Middle frontal gyrus (tissue), 1 donor: ENCODE data around the gene OR51I2.

Experiments
- DNase-seq: peaks from one replicate; pipeline ENCODE4 v3.0.0-alpha.2; 2015; ENCODE audit warnings: low spot score; ENCODE audit errors: extremely low spot score

The OR51I2 gene, protein sequence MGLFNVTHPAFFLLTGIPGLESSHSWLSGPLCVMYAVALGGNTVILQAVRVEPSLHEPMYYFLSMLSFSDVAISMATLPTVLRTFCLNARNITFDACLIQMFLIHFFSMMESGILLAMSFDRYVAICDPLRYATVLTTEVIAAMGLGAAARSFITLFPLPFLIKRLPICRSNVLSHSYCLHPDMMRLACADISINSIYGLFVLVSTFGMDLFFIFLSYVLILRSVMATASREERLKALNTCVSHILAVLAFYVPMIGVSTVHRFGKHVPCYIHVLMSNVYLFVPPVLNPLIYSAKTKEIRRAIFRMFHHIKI

DNA sequence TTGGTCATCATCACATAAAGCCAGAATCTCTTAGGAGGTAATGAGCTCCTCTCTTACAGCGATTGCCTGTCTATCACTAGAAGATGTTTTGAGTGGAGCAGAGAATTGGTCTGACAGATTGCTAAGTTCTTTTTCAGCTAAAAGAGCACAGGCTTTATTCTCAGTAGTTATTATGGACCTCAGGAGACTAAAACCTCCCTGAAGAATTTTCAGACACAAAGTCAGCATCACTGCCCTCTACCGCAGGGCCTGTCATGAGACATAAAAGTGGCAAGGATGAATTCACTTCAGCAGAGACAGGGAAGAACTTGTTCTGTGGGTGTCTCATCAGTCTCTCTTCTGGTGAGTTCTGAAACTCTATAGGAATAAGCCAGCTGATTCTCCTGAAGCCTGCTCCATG is at the start of gene OR51I2:
Gene OR51I2, plus strand, starts transcription at position 301 of the 400 bp plus-strand sequence. CDS start 4,166 bp downstream, outside the sequence.
- no peak for DNase-seq

DNA sequence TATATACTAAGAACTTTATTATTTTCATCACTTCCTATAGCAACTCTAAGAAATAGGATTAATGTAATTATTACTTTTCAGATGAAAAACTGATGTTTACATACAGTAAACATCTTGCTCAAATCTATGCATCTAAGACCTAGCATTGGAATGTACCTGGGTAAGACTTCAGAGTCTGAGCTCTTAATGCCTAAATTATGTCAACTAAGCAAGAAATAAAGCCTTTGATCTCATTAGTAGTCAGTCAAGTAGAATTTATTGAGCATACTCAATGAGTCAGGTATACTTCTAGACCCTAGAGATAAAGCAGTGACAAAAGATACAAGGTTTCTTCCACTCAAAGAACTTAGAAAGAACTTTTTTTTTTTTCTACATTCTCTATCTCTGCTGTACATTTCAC is 44.0 kb upstream of the OR51I2 start:
- no peak for DNase-seq

DNA sequence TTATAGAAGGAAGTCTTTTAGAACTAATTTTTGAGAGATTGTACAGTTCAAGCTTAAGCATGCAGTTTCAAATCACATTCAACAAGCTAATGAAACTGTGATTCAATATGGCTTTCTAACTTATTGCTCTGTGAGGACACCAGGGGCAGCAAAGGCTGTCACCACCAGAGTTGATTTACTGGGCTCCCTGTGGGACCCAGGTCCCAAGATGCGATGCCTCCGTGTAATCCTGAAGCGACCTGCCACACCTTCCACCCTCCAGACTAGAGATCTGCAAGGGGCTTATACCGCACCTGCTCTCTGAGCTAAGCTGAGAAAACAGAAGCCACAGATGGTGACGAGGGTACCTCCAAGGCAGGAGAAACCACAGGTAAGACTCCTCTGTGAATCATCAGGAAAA is 28.1 kb upstream of the OR51I2 start:
- DNase-seq = no peak

DNA sequence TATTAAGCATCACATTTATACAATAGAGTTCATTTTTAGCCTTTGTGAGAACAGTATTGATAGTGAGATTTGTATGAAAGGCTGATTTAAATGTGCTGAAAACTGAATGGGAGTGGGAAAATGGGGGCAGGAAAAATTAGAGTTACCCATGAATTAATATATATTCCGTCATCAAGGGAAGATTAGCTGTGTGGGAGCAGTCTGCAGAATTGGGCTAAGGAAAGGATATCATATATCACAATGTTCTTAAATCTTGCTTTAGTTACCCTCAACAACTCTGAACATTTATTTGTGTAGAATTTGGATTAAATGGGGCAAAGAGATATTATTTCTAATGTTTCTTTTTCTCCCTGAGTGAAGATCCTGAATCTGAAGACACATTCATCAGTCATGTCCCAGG is 27.3 kb upstream of the OR51I2 start, which contains the start of gene OR51Q1:
Gene OR51Q1, plus strand, starts transcription at position 301 of the 400 bp plus-strand sequence. Its CDS starts 90 bp downstream, at position 391.
- no peak for DNase-seq

DNA sequence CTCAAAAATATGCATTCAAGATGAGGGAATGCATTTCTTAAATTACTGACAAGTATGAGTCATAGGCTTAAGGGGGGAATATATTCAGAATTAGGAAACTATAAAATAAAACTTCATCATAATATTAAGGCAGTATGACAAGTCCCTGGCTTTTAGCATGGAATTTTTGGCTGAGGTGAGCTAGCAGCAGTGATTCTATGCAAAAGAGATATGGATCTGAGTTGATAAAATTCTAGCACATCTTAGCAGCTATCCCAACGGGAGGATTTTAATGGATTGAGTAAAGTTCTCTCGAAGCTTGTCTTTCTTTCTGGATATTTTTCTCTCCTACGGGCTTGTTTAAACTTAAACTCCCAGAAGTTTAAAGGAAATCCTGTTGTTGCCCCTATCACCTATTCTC is 26.0 kb upstream of the OR51I2 start:
- DNase-seq = no peak

DNA sequence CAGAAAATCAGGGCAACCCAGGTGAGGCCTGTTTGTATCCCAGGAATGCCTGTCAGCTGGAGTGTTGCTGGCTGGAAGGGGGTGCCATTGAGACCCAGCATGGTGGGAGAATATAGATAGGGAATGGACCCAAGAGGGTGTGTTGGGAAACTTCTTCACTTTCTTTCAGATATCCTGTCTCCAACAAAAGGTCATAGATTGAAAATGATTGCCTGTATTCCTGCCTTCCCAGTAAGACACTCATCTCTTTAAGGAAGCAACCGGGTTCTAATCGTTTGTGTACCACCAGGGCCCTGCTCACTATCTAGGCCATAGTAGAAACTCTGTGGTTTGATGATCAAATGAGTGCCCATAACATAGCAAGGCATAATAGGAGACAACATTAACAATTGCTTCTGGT is 7.7 kb upstream of the OR51I2 start, which contains the start of gene OR51I1:
Gene OR51I1, minus strand, starts transcription at position 101 of the 400 bp plus-strand sequence. Its CDS starts 0 bp downstream, at position 101.
- DNase-seq = no peak

DNA sequence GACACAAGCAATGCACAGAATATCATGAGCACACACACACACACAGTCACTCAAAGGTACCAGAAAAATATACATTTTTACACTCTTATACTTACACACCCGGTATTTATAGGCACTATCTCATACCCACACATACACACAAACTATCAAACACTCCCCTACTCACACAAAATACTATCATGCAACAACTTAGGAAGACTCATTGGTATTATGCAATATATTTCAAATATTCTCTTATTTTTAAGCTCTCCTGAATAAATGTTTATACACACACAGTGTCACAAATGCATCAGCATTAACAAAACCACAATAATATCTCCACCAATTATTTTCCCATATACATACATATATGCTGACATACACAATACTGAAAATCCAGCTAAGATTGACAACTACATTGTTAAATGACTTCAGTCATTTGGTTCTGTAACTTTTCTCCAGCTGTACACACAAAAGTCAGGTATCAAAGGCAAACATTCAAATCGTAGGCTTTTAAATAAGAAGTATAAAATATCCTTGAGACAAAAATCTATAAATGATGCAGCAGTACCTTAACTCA is 5.2 kb upstream of the OR51I2 start:
- no peak for DNase-seq

DNA sequence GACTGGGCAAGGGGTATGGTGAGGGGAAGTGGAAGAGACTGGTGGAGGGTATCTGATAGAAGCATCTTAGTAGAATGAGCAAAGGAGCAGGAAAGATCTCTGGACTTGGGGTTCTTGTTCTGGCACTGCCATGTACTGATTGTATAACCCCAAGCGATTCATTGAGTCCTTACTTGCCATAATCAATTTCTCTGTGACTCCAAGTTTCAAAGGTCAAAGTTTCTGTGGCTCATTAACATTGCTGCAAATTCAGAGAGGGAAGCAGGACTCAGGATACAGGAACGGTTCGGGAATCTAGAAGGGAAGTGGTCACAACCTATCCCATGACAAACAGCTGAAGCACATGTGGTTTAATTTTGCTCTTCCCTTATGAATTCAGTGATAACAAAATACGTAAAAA is 309 bp downstream of the OR51I2 start:
- DNase-seq = no peak

DNA sequence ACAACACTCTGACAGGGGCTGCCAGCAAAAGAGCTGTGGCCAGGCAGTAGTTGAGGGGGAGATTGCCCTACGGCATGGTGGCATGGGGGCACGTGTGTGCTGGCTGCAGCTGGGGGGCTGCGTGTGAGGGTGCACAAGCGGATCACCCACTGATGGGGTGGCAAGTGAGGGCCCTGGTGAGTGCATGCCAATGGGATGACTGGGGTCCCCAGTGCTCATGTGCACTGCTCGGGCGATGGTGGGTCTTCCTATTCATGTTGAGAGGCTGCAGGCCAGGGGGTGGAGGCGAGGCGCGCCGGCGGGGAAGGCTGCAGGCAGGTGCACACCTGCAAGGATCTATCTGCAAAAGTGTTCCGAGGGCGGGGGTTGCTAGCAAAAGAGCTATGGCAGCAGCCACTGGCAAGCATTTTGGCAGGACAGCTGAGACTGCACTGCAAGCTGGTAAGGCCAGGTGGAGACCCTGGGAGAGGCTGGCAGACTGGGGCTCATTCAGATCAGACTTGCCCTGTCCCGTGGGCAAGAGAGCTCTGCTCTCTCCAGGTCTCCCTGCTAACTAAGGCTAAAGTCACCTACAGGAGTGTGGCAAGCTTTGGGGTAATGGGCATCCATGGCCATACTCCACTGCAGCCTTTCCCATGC is 12.0 kb downstream of the OR51I2 start:
- DNase-seq = no peak

DNA sequence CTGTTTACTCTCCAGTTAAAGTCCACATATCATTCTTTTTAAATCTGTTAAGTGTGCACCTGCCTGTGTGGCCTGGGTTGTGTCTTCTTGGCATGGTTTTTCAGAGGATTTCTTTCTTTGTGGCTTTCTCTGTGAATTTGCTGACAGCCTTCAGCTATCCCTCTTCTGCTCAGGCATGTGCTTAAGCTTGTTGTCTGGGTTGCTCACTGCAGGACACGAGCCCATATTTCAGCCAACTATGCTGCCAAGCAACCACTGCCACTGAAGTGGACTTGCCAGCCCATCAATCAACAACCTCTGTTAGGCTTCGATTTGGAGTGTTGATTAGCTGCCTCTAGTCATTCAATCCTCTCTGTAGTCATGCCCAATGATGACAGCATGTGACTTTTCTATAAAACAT is 18.4 kb downstream of the OR51I2 start:
- DNase-seq = no peak

DNA sequence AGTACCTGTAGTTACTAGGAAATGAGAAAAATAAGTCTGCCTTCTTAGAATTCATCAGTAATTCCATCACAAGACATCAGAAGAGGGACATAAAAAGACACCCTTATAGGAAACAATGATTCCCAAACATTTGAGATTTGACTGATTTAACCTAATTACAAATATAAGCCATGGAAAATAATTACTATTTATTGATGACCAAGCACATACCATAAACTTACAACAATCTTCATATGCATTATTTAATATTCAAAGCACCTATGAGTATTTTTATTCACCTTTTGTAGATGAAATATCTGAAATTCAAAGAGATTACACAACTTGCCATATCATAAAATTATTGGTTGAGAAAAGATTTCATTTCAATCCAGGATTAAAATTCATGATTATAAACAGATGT is 24.8 kb downstream of the OR51I2 start:
- no peak for DNase-seq

DNA sequence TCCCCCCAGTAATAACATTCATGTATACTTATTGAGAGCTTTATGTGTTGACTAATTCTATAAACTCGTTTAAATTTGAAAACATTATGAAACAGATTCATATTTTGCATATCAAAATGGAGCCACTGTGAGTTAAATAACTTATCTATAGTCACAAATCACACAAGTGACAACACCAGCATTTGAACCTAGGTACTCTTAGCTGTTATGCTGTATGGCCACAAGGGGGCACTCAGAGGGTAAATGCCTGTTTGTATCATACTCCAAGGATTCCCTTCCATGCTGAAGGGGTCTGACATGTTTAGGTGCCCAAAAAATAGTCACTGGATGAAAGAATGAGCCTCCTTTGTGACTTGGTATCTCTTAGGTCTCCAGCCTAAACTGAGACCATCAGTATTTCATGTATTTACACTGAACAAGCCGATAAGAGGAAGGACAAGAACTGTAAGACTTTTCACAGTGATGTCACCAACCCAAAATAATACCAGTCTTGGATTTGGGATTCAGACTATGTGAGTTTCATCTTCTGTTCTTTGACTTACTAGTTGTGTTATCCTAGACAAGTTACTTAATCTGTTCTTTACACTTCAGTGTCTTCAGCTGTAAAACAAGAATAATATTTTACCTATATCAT is 27.2 kb downstream of the OR51I2 start:
- DNase-seq = no peak

DNA sequence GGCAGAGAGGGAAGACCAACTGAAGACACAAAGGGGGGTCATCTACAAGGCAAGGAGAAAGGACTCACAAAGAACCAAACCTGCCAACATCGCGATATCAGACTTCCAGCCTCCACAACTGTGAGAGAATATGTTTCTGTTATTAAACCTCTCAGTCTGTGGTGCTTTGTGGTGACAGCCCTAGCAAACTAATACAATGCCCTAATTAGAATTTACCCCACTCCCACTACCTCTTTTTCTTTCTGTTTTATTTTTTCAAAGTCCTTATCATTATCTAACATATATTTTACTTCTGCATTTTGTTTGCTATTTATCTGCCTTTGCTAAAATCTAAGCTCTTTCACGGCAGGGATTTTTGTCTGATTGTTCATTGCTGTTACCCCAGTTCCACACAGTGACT is 36.9 kb downstream of the OR51I2 start:
- no peak for DNase-seq

DNA sequence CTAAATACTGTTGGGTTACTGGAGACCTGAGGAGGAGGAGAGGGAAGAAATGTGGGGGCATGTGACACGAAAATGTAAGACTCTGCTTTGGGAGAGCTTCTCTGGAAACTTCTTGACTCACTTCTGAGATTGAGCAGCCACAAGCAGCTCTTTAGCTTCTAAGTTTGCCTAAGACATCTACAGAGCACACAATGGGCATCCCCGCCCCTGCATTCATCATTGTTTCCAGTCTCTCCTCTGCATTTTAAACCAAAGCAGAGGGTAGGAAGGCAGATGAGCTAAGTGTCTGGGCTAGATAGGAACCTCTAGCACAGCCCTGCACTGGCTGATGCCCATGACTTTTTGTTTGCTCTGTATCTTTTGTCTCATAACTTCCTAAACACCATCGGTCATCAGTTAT is 37.3 kb downstream of the OR51I2 start:
- DNase-seq = no peak

DNA sequence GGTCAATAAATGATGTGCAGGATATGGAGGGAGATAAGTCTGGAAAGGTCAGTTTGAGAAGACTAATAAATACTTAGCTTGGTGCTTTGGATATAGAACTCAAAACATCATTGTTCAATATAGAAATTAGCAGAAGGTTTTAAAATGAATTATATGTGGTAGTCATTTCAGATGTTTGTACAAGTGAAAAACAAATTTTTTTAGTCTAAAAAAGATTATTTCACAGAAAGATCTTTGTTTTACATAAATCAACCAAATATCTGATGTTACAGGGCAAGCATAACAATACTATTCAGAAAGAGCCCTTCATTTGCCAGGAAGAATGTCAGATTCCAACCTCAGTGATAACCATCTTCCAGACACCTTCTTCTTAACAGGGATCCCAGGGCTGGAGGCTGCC is 39.3 kb downstream of the OR51I2 start, which contains the start of gene OR52D1:
Gene OR52D1, plus strand, starts transcription at position 301 of the 400 bp plus-strand sequence. Its CDS starts 22 bp downstream, at position 323.
- no peak for DNase-seq

DNA sequence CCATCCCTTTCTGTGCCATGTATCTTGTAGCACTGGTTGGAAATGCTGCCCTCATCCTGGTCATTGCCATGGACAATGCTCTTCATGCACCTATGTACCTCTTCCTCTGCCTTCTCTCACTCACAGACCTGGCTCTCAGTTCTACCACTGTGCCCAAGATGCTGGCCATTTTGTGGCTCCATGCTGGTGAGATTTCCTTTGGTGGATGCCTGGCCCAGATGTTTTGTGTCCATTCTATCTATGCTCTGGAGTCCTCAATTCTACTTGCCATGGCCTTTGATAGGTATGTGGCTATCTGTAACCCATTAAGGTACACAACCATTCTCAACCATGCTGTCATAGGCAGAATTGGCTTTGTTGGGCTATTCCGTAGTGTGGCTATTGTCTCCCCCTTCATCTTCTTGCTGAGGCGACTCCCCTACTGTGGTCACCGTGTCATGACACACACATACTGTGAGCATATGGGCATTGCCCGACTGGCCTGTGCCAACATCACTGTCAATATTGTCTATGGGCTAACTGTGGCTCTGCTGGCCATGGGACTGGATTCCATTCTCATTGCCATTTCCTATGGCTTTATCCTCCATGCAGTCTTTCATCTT is 39.8 kb downstream of the OR51I2 start:
- no peak for DNase-seq

DNA sequence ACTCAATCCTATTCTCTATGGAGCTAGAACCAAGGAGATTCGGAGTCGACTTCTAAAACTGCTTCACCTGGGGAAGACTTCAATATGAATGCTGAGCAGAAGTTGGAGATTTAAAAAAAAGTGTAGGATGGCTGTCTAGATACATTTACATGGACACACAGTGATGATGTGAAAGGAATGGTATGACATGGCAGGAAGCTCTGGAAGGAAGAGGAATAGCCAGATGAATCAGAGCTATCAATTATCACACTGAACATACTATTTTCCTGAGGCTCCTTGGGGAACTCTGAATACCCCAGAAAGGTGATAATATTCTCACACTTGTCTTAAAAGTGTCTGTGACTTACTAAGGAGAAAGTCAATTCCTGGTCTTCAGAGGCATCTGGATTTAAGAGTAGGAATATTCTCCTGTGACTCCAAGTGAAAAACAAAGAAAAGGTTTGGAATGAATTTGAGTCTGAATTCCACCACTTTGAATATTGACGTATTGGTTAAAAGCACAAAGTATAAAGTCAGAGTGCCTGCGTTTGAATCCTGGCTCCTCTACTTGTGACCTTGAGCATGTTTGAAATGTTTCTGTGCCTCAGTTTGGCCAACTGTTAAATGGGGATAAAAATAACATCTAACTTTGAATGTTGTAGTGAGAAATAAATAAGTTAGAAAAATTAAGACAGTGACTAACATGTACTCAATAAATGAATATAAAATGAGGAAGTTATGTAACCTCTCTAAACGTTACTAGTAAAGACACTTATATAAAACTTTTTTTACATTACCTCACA is 40.6 kb downstream of the OR51I2 start:
- DNase-seq = no peak

DNA sequence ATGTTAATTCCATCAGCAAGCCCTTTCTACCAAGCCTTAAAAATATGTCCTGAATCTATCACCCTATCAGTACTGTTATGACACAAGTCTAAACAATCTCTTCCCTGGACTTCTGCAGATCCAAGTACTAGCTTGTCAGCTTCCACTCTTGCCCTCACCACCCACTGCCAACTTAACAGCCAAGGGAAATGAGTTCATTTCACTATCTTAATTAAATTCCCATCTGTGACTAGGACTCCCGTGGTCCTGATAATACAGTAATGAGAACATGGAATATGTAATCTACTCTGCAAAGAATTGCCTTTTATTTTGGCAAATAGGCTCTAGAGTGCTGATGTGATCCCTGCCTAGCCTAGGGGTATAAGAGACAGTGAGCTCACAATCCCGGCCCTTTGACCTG is 50.5 kb downstream of the OR51I2 start:
- DNase-seq = no peak

DNA sequence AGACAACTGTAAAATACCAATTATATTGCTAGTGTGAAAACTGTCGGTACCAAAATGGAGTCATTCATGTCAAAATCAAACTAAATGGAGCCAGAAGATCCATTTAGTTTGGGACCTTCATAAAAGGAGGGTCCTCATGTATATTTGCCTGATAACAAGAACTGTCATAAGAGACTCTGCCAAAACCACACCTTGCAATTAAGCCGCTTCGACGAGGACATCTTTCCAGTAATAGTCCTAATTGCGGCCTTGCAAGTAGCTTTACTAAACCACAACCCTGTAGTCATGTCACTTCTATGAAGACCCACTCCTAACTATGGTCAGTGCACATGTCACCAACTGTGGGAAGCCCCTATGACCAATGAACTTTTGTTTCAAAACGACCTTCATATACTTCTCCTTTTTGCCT is 51.3 kb downstream of the OR51I2 start:
- no peak for DNase-seq

DNA sequence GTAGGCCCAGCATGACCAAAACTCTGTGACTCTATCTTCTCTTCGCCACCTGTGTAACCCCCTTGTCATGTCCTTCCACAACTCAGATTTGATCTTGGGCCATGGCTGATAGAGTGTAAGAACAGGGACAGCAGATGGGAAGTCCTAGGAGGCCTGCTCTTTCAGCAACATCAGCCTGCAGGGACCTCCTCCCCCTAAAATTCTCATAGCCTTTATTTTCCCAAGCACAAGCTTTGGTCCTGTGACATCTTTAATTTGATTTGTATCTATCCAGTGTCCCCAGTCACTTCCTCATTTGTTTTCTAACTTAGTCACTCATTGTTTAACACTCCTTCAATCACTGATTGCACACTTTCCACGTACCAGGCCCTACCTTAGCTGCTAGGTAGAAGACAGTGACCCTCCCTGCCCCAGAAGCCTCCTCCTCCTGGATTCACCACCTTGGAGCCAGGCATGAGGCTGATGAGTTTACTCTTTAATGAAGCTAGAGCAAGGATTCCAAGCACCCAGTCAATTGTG is 55.3 kb downstream of the OR51I2 start:
- DNase-seq = no peak
